Thyroid gland (tissue), 4 donors: ENCODE measurements around the gene PLD1.

Source experiments
- CTCF ChIP-seq, 6 experiments: fragments of 200-600 bp in 3 of 6; fragments of 450-650 bp in 3 of 6; sonication (generic) in 3 of 6; IDR thresholded peaks; one replicate each; pipeline ENCODE4 v1.5.1; 2016 to 2019; ENCODE audit warnings: antibody characterized with exemption in 6 of 6, mild to moderate bottlenecking in 2 of 6, inconsistent platforms in 1 of 6, moderate library complexity in 1 of 6
- POLR2A ChIP-seq, 2 donors: fragments of 450-650 bp; IDR thresholded peaks; one replicate each; pipeline ENCODE4 v1.6.1; 2017; ENCODE audit warnings: antibody characterized with exemption in 2 of 2, mild to moderate bottlenecking in 2 of 2, moderate library complexity in 1 of 2

DNA sequence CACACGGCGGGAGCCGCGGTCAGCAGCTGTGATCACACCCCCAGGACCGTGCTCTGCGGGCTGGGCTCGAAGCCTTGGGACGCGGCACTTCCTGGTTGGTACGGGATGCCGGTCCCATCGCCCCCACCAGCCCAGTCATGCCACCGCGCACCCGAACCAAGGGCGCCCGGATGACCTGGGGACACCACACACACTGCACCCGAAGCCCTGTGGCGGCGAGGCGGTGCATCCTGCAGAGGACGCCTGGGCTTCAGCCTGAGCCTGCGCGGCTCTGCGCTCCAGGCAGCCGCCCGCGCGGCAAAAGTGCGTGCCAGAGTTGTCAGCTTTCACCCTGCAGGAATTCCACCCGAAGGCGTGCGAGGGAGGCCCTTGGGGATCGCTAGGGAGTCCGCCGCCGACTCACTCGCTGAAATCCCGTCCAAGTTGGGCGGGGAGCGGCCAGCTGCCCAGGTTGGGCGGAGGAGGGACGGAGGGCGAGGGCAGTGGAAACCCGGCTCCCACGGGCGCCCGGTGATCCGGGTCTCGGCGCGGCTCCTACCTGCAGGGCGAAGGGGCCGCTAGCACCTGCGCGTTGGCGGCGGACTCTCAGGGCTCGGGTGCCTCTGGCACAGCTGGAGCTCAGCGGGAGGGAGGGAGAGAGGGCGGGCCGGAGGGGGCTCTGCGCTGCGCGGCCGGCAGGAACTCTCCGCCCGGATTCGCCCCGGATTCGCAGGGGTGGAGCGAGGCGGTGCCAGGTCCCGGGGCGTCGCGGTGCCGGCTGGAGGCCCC lies at the start of gene PLD1:
- TF ChIP-seq CTCF (IDR thresholded peaks at IDR 0.05) (peak in 2 of 6 experiments; percentile 8 to 15), POLR2A (IDR thresholded peaks at IDR 0.05) (peak in 1 of 2 donors; percentile 82)
